Liver (tissue), 9 donors: ENCODE data around the gene CD96. TPM values are rescaled to one million over a fixed set of nuclear protein-coding genes. Genes with fewer than 3 reads are reported as not detected.
"Not testable (repeated sequence)": the region's sequence is repeated elsewhere in the genome, so short reads cannot be mapped to it uniquely, and the experiment has no call there.

Experiments used
- DNase-seq: peaks from one replicate; pipeline ENCODE4 v3.0.0-alpha.2; 2017; ENCODE audit warnings: low spot score
- H3K27ac ChIP-seq, 2 donors: one replicate each; pipeline ENCODE4 v1.7.0; 2013; ENCODE audit warnings: inconsistent platforms in 2 of 2, low read length in 2 of 2, control low read depth in 1 of 2, low read depth in 1 of 2, mild to moderate bottlenecking in 1 of 2
- H3K27me3 ChIP-seq, 4 donors: one replicate each; pipeline versions ENCODE4 v1.6.1 to v1.7.0; 2013; ENCODE audit warnings: low read length in 3 of 4, inconsistent platforms in 1 of 4, mild to moderate bottlenecking in 1 of 4, moderate library complexity in 1 of 4; ENCODE audit not compliant: control insufficient read depth in 4 of 4, insufficient read depth in 4 of 4
- H3K36me3 ChIP-seq, 4 donors: one replicate each; pipeline versions ENCODE4 v1.6.1 to v1.7.0; 2013; ENCODE audit warnings: low read length in 3 of 4, mild to moderate bottlenecking in 3 of 4, low read depth in 1 of 4, moderate library complexity in 1 of 4; ENCODE audit not compliant: control insufficient read depth in 4 of 4, insufficient read depth in 3 of 4
- H3K4me1 ChIP-seq, 4 donors: one replicate each; pipeline versions ENCODE4 v1.6.1 to v1.7.0; 2013; ENCODE audit warnings: low read length in 3 of 4, mild to moderate bottlenecking in 3 of 4, moderate library complexity in 1 of 4; ENCODE audit not compliant: control insufficient read depth in 4 of 4, insufficient read depth in 4 of 4
- H3K4me3 ChIP-seq, 3 donors: one replicate each; pipeline versions ENCODE4 v1.6.1 to v1.7.0; 2013; ENCODE audit warnings: low read length in 3 of 3, control low read depth in 1 of 3, low read depth in 1 of 3, mild to moderate bottlenecking in 1 of 3
- H3K9ac ChIP-seq, 2 donors: one replicate each; pipeline ENCODE4 v1.7.0; 2013; ENCODE audit warnings: low read length in 2 of 2, mild to moderate bottlenecking in 2 of 2, moderate library complexity in 2 of 2, control low read depth in 1 of 2, low read depth in 1 of 2
- H3K9me3 ChIP-seq, 4 donors: one replicate each; pipeline versions ENCODE4 v1.6.1 to v1.7.0; 2013; ENCODE audit warnings: low read length in 3 of 4; ENCODE audit not compliant: control insufficient read depth in 4 of 4
- EGR1 ChIP-seq, 2 donors: IDR thresholded peaks; 2 replicates each; pipeline ENCODE4 v1.6.1; 2016 to 2018; ENCODE audit warnings: antibody characterized with exemption in 2 of 2, low read depth in 2 of 2
- FOXA1 ChIP-seq: IDR thresholded peaks from 2 replicates; pipeline ENCODE4 v1.6.1; 2016; ENCODE audit warnings: antibody characterized with exemption
- FOXA2 ChIP-seq: IDR thresholded peaks from 2 replicates; pipeline ENCODE4 v1.6.1; 2016; ENCODE audit warnings: antibody characterized with exemption
- GABPA ChIP-seq, 2 donors: IDR thresholded peaks in 1 of 2; conservative IDR thresholded peaks in 1 of 2; 2 replicates each; pipeline ENCODE4 v1.6.1; 2016; ENCODE audit warnings: antibody characterized with exemption in 2 of 2, mild to moderate bottlenecking in 1 of 2, moderate library complexity in 1 of 2
- HNF4G ChIP-seq: IDR thresholded peaks from 2 replicates; pipeline ENCODE4 v1.6.1; 2016; ENCODE audit warnings: antibody characterized with exemption
- JUND ChIP-seq, 2 donors: IDR thresholded peaks; 2 replicates each; pipeline ENCODE4 v1.6.1; 2016; ENCODE audit warnings: antibody characterized with exemption in 2 of 2
- NR2F2 ChIP-seq: IDR thresholded peaks from 2 replicates; pipeline ENCODE4 v1.6.1; 2016; ENCODE audit warnings: antibody characterized with exemption
- RAD21 ChIP-seq, 2 donors: IDR thresholded peaks; 2 replicates each; pipeline ENCODE4 v1.6.1; 2016; ENCODE audit warnings: antibody characterized with exemption in 2 of 2, mild to moderate bottlenecking in 2 of 2
- RXRA ChIP-seq, 2 donors: IDR thresholded peaks; 2 replicates each; pipeline ENCODE4 v1.6.1; 2017 to 2018; ENCODE audit warnings: antibody characterized with exemption in 2 of 2, mild to moderate bottlenecking in 1 of 2
- SP1 ChIP-seq: IDR thresholded peaks from 2 replicates; pipeline ENCODE4 v1.6.1; 2018; ENCODE audit warnings: antibody characterized with exemption, mild to moderate bottlenecking
- TAF1 ChIP-seq: conservative IDR thresholded peaks from 2 replicates; pipeline ENCODE4 v1.6.1; 2016; ENCODE audit warnings: antibody characterized with exemption, mild to moderate bottlenecking
- YY1 ChIP-seq: IDR thresholded peaks from 2 replicates; pipeline ENCODE4 v1.6.1; 2016; ENCODE audit warnings: antibody characterized with exemption, mild to moderate bottlenecking
- WGBS: extraction: QIAGEN DNeasy Blood & Tissue Kit; methylation state at CpG from one replicate; pipeline ENCODE4 v1.1.7; 2013; 5-methylcytosine and 5-hydroxymethylcytosine counted together
- polyA plus RNA-seq, 2 donors: library from polyadenylated mRNA; stranded (reverse) in 1 of 2; unstranded in 1 of 2; fragments of 200-250 nt in 1 of 2; fragments of >200 nt in 1 of 2; fragmentation: Nextera tagmentation in 1 of 2; extraction: Ambion mirVana in 1 of 2; gene quantifications; one replicate each; pipeline versions ENCODE4 v1.2.1 to v1.2.3, GENCODE V29; 2013 to 2015
- total RNA-seq, 2 donors: library from RNA; depleted of rRNA; stranded (reverse); fragments of >200 nt; gene quantifications; one replicate each; pipeline ENCODE4 v1.2.3, GENCODE V29; 2014
- TF ChIP-seq, protein P1 (sequence below): IDR thresholded peaks from 2 replicates; pipeline ENCODE4 v1.6.1; 2016; ENCODE audit warnings: antibody characterized with exemption
- TF ChIP-seq, protein P2 (sequence below): fragments of 150-350 bp; IDR thresholded peaks from 2 replicates; pipeline ENCODE4 v1.5.1; 2017; ENCODE audit warnings: improper control_type of control experiment, low read depth, low read length; ENCODE audit not compliant: missing input control
- TF ChIP-seq, protein P3 (sequence below): IDR thresholded peaks from 2 replicates; pipeline ENCODE4 v1.6.1; 2016; ENCODE audit warnings: antibody characterized with exemption
- TF ChIP-seq, protein P4 (sequence below): IDR thresholded peaks from 2 replicates; pipeline ENCODE4 v1.6.1; 2016; ENCODE audit warnings: antibody characterized with exemption
- TF ChIP-seq, protein P5 (sequence below): IDR thresholded peaks from 2 replicates; pipeline ENCODE4 v1.6.1; 2016; ENCODE audit warnings: antibody characterized with exemption, mild to moderate bottlenecking
- donor health status: healthy.
- donor health status: healthy.
- donor health status: healthy.
- donor health status: healthy.
- donor health status: healthy.

The CD96 gene
- total and polyA plus RNA-seq, 4 donors, result 0.46 to 2.7 (median 0.92) TPM

DNA sequence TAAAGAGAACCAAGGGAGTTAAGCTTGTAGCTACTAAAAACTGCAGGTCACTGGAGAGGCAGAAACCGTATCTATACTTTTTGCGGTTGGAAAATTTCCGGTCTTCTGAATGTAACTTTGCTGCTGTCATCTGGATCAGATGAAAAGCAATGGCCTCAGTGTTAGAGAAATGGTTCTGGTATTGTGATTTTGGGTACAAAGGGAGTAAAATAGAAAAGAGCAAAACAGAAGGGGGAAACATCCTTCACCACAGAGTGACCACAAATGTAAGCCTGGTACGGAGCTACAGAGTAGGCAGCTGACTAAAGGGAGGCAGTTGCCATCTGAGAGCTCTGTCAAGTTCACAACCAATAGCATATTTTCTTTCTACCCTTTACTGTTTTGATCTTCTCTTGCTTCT lies 5.6 kb downstream of the CD96 start:
- Histone ChIP-seq H3K27me3 (no peaks in the 10 kb centered on the region), H3K4me3 (no peak overlapping the region), H3K9me3 (no peaks in the 10 kb centered on the region), H3K27ac (no peak overlapping the region), H3K36me3 (no peaks in the 10 kb centered on the region), H3K9ac (no peak overlapping the region), H3K4me1 (no peaks in the 10 kb centered on the region)
- 78% methylated on average over 4 of the region's 4 CpGs for WGBS
- no peak for DNase-seq
- TF ChIP-seq TAF1 (no peak), NR2F2 (no peak), RAD21 (IDR thresholded peaks at IDR 0.05) (no peak)

DNA sequence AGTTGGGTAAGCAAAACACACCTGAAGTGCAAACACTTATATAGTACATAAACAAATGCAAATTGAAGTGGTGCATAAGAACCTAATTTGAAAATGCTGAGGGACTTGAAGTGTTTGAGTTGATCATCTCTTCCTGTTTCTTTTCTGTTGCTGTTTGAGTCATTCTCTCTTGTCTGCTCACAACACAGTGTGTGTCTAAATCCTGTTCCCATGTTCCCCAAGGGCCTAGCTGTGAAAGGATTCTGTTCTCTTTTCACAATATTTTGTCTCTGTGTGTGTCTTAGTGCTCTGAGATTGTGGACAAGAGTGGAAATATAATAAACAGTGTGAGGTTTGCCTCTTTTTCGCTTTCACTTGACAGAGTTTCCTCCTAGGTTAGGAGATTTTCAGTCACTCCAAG lies 6.1 kb downstream of the CD96 start:
- DNase-seq, result no peak
- Histone ChIP-seq H3K4me3 (no peak overlapping the region), H3K9me3 (no peaks in the 10 kb centered on the region), H3K36me3 (no peaks in the 10 kb centered on the region), H3K27ac (no peak overlapping the region), H3K27me3 (no peaks in the 10 kb centered on the region), H3K4me1 (no peaks in the 10 kb centered on the region), H3K9ac (peak overlapping the region in 1 of 2 donors; percentile 7)
- TF ChIP-seq HNF4G, result no peak
- no peak for TF ChIP-seq YY1
- TF ChIP-seq RAD21 (IDR thresholded peaks at IDR 0.05), result no peak
- TF ChIP-seq, protein P1, sequence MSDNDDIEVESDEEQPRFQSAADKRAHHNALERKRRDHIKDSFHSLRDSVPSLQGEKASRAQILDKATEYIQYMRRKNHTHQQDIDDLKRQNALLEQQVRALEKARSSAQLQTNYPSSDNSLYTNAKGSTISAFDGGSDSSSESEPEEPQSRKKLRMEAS, result no peak
- TF ChIP-seq JUND (IDR thresholded peaks at IDR 0.05), result no peak
- TF ChIP-seq FOXA2, result no peak
- TF ChIP-seq, protein P2, sequence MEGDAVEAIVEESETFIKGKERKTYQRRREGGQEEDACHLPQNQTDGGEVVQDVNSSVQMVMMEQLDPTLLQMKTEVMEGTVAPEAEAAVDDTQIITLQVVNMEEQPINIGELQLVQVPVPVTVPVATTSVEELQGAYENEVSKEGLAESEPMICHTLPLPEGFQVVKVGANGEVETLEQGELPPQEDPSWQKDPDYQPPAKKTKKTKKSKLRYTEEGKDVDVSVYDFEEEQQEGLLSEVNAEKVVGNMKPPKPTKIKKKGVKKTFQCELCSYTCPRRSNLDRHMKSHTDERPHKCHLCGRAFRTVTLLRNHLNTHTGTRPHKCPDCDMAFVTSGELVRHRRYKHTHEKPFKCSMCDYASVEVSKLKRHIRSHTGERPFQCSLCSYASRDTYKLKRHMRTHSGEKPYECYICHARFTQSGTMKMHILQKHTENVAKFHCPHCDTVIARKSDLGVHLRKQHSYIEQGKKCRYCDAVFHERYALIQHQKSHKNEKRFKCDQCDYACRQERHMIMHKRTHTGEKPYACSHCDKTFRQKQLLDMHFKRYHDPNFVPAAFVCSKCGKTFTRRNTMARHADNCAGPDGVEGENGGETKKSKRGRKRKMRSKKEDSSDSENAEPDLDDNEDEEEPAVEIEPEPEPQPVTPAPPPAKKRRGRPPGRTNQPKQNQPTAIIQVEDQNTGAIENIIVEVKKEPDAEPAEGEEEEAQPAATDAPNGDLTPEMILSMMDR, result no peak
- 90% methylated on average over 1 of the region's 1 CpG for WGBS

DNA sequence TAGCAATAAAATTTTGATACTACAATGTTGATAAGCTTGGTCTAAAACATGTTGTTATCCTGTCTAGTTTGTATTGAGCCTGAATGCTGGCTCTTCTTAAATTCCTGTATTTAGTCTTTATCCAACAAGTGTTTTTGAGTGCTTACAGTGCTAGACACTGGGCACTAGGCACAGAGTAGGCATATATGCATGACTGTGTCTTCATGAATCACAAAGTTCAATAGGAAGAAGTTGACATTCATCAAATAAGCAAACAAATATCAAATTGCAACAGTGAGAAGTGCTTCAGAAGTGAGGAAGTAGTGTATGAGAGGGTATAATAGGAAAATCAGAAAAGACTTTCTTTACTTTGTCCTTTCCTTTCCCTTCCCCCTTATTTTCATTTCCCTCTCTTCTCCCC lies 6.8 kb downstream of the CD96 start:
- Histone ChIP-seq H3K36me3 (no peaks in the 10 kb centered on the region), H3K27ac (no peak overlapping the region), H3K4me1 (no peaks in the 10 kb centered on the region), H3K9me3 (no peaks in the 10 kb centered on the region), H3K27me3 (no peaks in the 10 kb centered on the region), H3K4me3 (no peak overlapping the region), H3K9ac (no peak overlapping the region)
- TF ChIP-seq, protein P3, sequence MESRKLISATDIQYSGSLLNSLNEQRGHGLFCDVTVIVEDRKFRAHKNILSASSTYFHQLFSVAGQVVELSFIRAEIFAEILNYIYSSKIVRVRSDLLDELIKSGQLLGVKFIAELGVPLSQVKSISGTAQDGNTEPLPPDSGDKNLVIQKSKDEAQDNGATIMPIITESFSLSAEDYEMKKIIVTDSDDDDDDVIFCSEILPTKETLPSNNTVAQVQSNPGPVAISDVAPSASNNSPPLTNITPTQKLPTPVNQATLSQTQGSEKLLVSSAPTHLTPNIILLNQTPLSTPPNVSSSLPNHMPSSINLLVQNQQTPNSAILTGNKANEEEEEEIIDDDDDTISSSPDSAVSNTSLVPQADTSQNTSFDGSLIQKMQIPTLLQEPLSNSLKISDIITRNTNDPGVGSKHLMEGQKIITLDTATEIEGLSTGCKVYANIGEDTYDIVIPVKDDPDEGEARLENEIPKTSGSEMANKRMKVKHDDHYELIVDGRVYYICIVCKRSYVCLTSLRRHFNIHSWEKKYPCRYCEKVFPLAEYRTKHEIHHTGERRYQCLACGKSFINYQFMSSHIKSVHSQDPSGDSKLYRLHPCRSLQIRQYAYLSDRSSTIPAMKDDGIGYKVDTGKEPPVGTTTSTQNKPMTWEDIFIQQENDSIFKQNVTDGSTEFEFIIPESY, result no peak
- TF ChIP-seq NR2F2 (no peak), GABPA (IDR thresholded peaks at IDR 0.05 in 1 of 2, conservative IDR thresholded peaks at IDR 0.05 in 1 of 2) (no peak), RAD21 (IDR thresholded peaks at IDR 0.05) (no peak), FOXA1 (no peak), TAF1 (no peak), EGR1 (IDR thresholded peaks at IDR 0.05; ENCODE audit: low read depth in 2 of 2) (no peak), SP1 (no peak), JUND (IDR thresholded peaks at IDR 0.05) (no peak), HNF4G (no peak), FOXA2 (no peak), RXRA (IDR thresholded peaks at IDR 0.05) (no peak)
- TF ChIP-seq, protein P4, sequence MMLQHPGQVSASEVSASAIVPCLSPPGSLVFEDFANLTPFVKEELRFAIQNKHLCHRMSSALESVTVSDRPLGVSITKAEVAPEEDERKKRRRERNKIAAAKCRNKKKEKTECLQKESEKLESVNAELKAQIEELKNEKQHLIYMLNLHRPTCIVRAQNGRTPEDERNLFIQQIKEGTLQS, result no peak
- TF ChIP-seq, protein P5, sequence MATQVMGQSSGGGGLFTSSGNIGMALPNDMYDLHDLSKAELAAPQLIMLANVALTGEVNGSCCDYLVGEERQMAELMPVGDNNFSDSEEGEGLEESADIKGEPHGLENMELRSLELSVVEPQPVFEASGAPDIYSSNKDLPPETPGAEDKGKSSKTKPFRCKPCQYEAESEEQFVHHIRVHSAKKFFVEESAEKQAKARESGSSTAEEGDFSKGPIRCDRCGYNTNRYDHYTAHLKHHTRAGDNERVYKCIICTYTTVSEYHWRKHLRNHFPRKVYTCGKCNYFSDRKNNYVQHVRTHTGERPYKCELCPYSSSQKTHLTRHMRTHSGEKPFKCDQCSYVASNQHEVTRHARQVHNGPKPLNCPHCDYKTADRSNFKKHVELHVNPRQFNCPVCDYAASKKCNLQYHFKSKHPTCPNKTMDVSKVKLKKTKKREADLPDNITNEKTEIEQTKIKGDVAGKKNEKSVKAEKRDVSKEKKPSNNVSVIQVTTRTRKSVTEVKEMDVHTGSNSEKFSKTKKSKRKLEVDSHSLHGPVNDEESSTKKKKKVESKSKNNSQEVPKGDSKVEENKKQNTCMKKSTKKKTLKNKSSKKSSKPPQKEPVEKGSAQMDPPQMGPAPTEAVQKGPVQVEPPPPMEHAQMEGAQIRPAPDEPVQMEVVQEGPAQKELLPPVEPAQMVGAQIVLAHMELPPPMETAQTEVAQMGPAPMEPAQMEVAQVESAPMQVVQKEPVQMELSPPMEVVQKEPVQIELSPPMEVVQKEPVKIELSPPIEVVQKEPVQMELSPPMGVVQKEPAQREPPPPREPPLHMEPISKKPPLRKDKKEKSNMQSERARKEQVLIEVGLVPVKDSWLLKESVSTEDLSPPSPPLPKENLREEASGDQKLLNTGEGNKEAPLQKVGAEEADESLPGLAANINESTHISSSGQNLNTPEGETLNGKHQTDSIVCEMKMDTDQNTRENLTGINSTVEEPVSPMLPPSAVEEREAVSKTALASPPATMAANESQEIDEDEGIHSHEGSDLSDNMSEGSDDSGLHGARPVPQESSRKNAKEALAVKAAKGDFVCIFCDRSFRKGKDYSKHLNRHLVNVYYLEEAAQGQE, result no peak
- DNase-seq, result no peak

DNA sequence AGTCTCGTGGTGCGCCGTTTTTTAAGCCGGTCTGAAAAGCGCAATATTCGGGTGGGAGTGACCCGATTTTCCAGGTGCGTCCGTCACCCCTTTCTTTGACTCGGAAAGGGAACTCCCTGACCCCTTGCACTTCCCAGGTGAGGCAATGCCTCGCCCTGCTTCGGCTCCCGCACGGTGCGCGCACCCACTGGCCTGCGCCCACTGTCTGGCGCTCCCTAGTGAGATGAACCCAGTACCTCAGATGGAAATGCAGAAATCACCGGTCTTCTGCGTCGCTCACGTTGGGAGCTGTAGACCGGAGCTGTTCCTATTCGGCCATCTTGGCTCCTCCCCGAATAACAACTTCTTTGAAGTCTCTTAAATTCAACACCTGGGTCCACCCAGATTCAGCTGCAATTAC lies 19.9 kb downstream of the CD96 start:
- not testable (repeated sequence) for H3K36me3 ChIP-seq, H3K9me3 ChIP-seq, H3K27me3 ChIP-seq, H3K4me3 ChIP-seq, DNase-seq, H3K9ac ChIP-seq, H3K27ac ChIP-seq, H3K4me1 ChIP-seq
- WGBS, result 95% methylated on average over 16 of the region's 25 CpGs
